H9 (cell line): Measurements from ENCODE around the gene DNAJC6. TPM values are rescaled to one million over a fixed set of nuclear protein-coding genes. Genes with fewer than 3 reads are reported as not detected.
A peak's percentile ranks its signal among the peaks of the same experiment; 100 is the strongest.

ENCODE experiments used
- DNase-seq: peaks from one replicate; pipeline ENCODE4 v3.0.0-alpha.2; 2017
- H2AFZ ChIP-seq: one replicate; pipeline ENCODE4 v1.6.1; 2013; ENCODE audit warnings: mild to moderate bottlenecking, low read length, control low read depth, moderate library complexity
- H2AK5ac ChIP-seq: 2 replicates; pipeline ENCODE4 v1.6.1; 2013; ENCODE audit warnings: low read length, control low read depth, mixed read lengths; ENCODE audit not compliant: insufficient read length
- H2BK120ac ChIP-seq: one replicate; pipeline ENCODE4 v1.6.1; 2013; ENCODE audit warnings: low read depth, mild to moderate bottlenecking, low read length, control low read depth, inconsistent platforms; ENCODE audit not compliant: poor library complexity, severe bottlenecking
- H2BK12ac ChIP-seq: 2 replicates; pipeline ENCODE4 v1.6.1; 2013; ENCODE audit warnings: low read length, control low read depth, mixed read lengths, low read depth; ENCODE audit not compliant: insufficient read length
- H2BK15ac ChIP-seq: 2 replicates; pipeline ENCODE4 v1.6.1; 2013; ENCODE audit warnings: low read depth, low read length, control low read depth
- H2BK20ac ChIP-seq: one replicate; pipeline ENCODE4 v1.6.1; 2013; ENCODE audit warnings: low read depth, mild to moderate bottlenecking, low read length, control low read depth, inconsistent platforms; ENCODE audit not compliant: poor library complexity, severe bottlenecking
- H2BK5ac ChIP-seq: 2 replicates; pipeline ENCODE4 v1.6.1; 2013; ENCODE audit warnings: low read length, control low read depth, mixed read lengths; ENCODE audit not compliant: insufficient read length
- H3K14ac ChIP-seq: 2 replicates; pipeline ENCODE4 v1.6.1; 2013; ENCODE audit warnings: low read length, control low read depth; ENCODE audit not compliant: insufficient read depth
- H3K18ac ChIP-seq: 2 replicates; pipeline ENCODE4 v1.6.1; 2013; ENCODE audit warnings: low read depth, mild to moderate bottlenecking, mixed read lengths, low read length, control low read depth; ENCODE audit not compliant: insufficient read length
- H3K23ac ChIP-seq: 2 replicates; pipeline ENCODE4 v1.6.1; 2013; ENCODE audit warnings: low read length, control low read depth, mixed read lengths, low read depth; ENCODE audit not compliant: insufficient read length
- H3K23me2 ChIP-seq: 2 replicates; pipeline ENCODE4 v1.6.1; 2013; ENCODE audit warnings: low read depth, mild to moderate bottlenecking, mixed read lengths, low read length, control low read depth; ENCODE audit not compliant: insufficient read length, poor library complexity, severe bottlenecking
- H3K27ac ChIP-seq: 2 replicates; pipeline ENCODE4 v1.5.1; 2013; ENCODE audit warnings: low read length, control low read depth, mixed read lengths, low read depth; ENCODE audit not compliant: insufficient read length
- H3K27me3 ChIP-seq: 2 replicates; pipeline ENCODE4 v1.6.1; 2013; ENCODE audit warnings: low read length, control low read depth, inconsistent platforms; ENCODE audit not compliant: insufficient read depth
- H3K4ac ChIP-seq: 2 replicates; pipeline ENCODE4 v1.6.1; 2013; ENCODE audit warnings: low read depth, mild to moderate bottlenecking, control low read depth, inconsistent platforms, low read length, moderate library complexity
- H3K4me1 ChIP-seq: 2 replicates; pipeline ENCODE4 v1.6.1; 2013; ENCODE audit warnings: low read length, control low read depth, inconsistent platforms; ENCODE audit not compliant: insufficient read depth
- H3K4me2 ChIP-seq: 2 replicates; pipeline ENCODE4 v1.6.1; 2013; ENCODE audit warnings: low read length, control low read depth, mixed read lengths; ENCODE audit not compliant: insufficient read length, insufficient read depth
- H3K56ac ChIP-seq: 2 replicates; pipeline ENCODE4 v1.6.1; 2013; ENCODE audit warnings: low read depth, mild to moderate bottlenecking, mixed read lengths, low read length, control low read depth; ENCODE audit not compliant: insufficient read length
- H3K79me1 ChIP-seq: 2 replicates; pipeline ENCODE4 v1.6.1; 2013; ENCODE audit warnings: low read depth, mild to moderate bottlenecking, moderate library complexity, low read length, control low read depth, inconsistent platforms; ENCODE audit not compliant: insufficient read depth, poor library complexity, severe bottlenecking
- H3K79me2 ChIP-seq: 2 replicates; pipeline ENCODE4 v1.6.1; 2013; ENCODE audit warnings: low read length, control low read depth, inconsistent platforms; ENCODE audit not compliant: insufficient read depth
- H3K9ac ChIP-seq: 2 replicates; pipeline ENCODE4 v1.6.1; 2013; ENCODE audit warnings: low read length, control low read depth, mixed read lengths; ENCODE audit not compliant: insufficient read length; ENCODE audit errors: extremely low read depth
- H3K9me3 ChIP-seq: one replicate; pipeline ENCODE4 v1.6.1; 2013; ENCODE audit warnings: low read depth, low read length, inconsistent platforms; ENCODE audit not compliant: control insufficient read depth
- H3T11ph ChIP-seq: one replicate; pipeline ENCODE4 v1.6.1; 2013; ENCODE audit warnings: mild to moderate bottlenecking, low read length, control low read depth, inconsistent platforms
- H4K20me1 ChIP-seq: one replicate; pipeline ENCODE4 v1.6.1; 2013; ENCODE audit not compliant: control insufficient read depth, insufficient read length, insufficient read depth
- H4K5ac ChIP-seq: 2 replicates; pipeline ENCODE4 v1.6.1; 2013; ENCODE audit warnings: low read depth, mild to moderate bottlenecking, mixed read lengths, low read length, control low read depth; ENCODE audit not compliant: insufficient read length
- H4K8ac ChIP-seq: replicated peaks from 2 replicates; pipeline ENCODE4 v1.6.1; 2013; ENCODE audit warnings: low read length, control low read depth, mixed read lengths, low read depth; ENCODE audit not compliant: insufficient read length
- H4K91ac ChIP-seq: 2 replicates; pipeline ENCODE4 v1.6.1; 2013; ENCODE audit warnings: low read depth, mild to moderate bottlenecking, moderate library complexity, mixed read lengths, low read length, control low read depth; ENCODE audit not compliant: insufficient read length
- H3K27ac Mint-ChIP-seq, 3 experiments: 2 replicates in 2 of 3; 3 replicates in 1 of 3; pipeline ENCODE4 v1.8.0; 2020 to 2021; ENCODE audit warnings: mixed read lengths in 3 of 3, mild to moderate bottlenecking in 1 of 3, moderate library complexity in 1 of 3
- H3K27me3 Mint-ChIP-seq: 2 replicates; pipeline ENCODE4 v1.8.0; 2021; ENCODE audit warnings: low read depth, mild to moderate bottlenecking, moderate library complexity, mixed read lengths
- H3K36me3 Mint-ChIP-seq, 3 experiments: 2 replicates in 2 of 3; 3 replicates in 1 of 3; pipeline ENCODE4 v1.8.0; 2020 to 2021; ENCODE audit warnings: low read depth in 3 of 3, mixed read lengths in 3 of 3; ENCODE audit not compliant: insufficient read depth in 1 of 3
- H3K4me1 Mint-ChIP-seq, 2 experiments: 2 replicates each; pipeline ENCODE4 v1.8.0; 2020; ENCODE audit warnings: mixed read lengths in 2 of 2
- H3K4me3 Mint-ChIP-seq, 2 experiments: 2 replicates in 1 of 2; 3 replicates in 1 of 2; pipeline ENCODE4 v1.8.0; 2020 to 2021; ENCODE audit warnings: mild to moderate bottlenecking in 2 of 2, mixed read lengths in 2 of 2, moderate library complexity in 1 of 2
- H3K9me3 Mint-ChIP-seq, 2 experiments: 2 replicates in 1 of 2; 3 replicates in 1 of 2; pipeline ENCODE4 v1.8.0; 2020; ENCODE audit warnings: mild to moderate bottlenecking in 2 of 2, mixed read lengths in 2 of 2, moderate library complexity in 1 of 2
- CTCF ChIP-seq: fragments of 200-600 bp; sonication (generic); conservative IDR thresholded peaks from 3 replicates; pipeline ENCODE4 v1.8.0; 2021; ENCODE audit warnings: antibody characterized with exemption, mild to moderate bottlenecking
- WGBS: extraction: QIAGEN DNeasy Blood & Tissue Kit; methylation state at CpG from one replicate; pipeline ENCODE4 v1.1.7; 2013; ENCODE audit warnings: missing lambda C conversion rate, low lambda C conversion rate, mixed read lengths; ENCODE audit not compliant: insufficient read length; ENCODE audit errors: extremely low coverage; 5-methylcytosine and 5-hydroxymethylcytosine counted together
- total RNA-seq: library from RNA; stranded (reverse); gene quantifications from 2 replicates; pipeline ENCODE4 v1.2.1, GENCODE V29; 2021

The DNAJC6 gene
- total RNA-seq, 1 experiment from 2014 or later, result 2.2 TPM

GRCh38 chr1:65440322-65440900, 131.1 kb downstream of the DNAJC6 start:
- 100% methylated on average over 4 of the region's 12 CpGs for WGBS
- no peak overlapping the region for H3K23ac ChIP-seq
- no peak overlapping the region for H2BK15ac ChIP-seq
- Mint-ChIP-seq H3K9me3 (peaks cover 12% of the 10 kb centered on the region in 2 experiments), H3K4me1 (peaks cover 40 to 46% of the 10 kb centered on the region in 2 experiments), H3K27me3 (0 out of 2 replicates have a peak, but pooled peaks cover 2% of the 10 kb centered on the region), H3K4me3 (no peak overlapping the region), H3K36me3 (peaks cover 4 to 20% (median 7%) of the 10 kb centered on the region in 3 experiments; a peak in 5 of 7 replicates), H3K27ac (peak overlapping the region in 1 of 3 experiments; percentile 30; a peak in 1 of 7 replicates)
- H2BK12ac ChIP-seq, result no peak overlapping the region
- H2BK120ac ChIP-seq, result no peak overlapping the region
- H2AFZ ChIP-seq, result no peak overlapping the region
- no peak overlapping the region for H4K8ac ChIP-seq
- no peak overlapping the region for H3K4ac ChIP-seq
- no peak overlapping the region for H3K9ac ChIP-seq
- no peaks in the 10 kb centered on the region for H3K9me3 ChIP-seq
- H3K23me2 ChIP-seq, result no peaks in the 10 kb centered on the region
- H3K27ac ChIP-seq, result no peak overlapping the region
- H3K79me2 ChIP-seq, result no peaks in the 10 kb centered on the region
- no peak overlapping the region for H2BK5ac ChIP-seq
- H3K56ac ChIP-seq, result no peak overlapping the region
- no peak overlapping the region for H2AK5ac ChIP-seq
- no peak overlapping the region for H4K5ac ChIP-seq
- H3K4me2 ChIP-seq, result no peak overlapping the region
- H3K14ac ChIP-seq, result no peak overlapping the region
- H3T11ph ChIP-seq, result no peak overlapping the region
- no peak for TF ChIP-seq CTCF
- H2BK20ac ChIP-seq, result no peak overlapping the region
- DNase-seq, result no peak
- H3K18ac ChIP-seq, result no peak overlapping the region
- H3K27me3 ChIP-seq, result no peaks in the 10 kb centered on the region
- no peaks in the 10 kb centered on the region for H3K79me1 ChIP-seq
- H4K20me1 ChIP-seq, result no peaks in the 10 kb centered on the region
- peaks cover 5% of the 10 kb centered on the region; the same call in 1 of the 2 replicates for H3K4me1 ChIP-seq
- H4K91ac ChIP-seq, result no peak overlapping the region
